Measurements from ENCODE around the gene PPAN. TPM values are rescaled to one million over a fixed set of nuclear protein-coding genes. Genes with fewer than 3 reads are reported as not detected.

The PPAN gene
- polyA plus RNA-seq, 3 donors = 7.2 to 26.2 (median 7.6) TPM

DNA sequence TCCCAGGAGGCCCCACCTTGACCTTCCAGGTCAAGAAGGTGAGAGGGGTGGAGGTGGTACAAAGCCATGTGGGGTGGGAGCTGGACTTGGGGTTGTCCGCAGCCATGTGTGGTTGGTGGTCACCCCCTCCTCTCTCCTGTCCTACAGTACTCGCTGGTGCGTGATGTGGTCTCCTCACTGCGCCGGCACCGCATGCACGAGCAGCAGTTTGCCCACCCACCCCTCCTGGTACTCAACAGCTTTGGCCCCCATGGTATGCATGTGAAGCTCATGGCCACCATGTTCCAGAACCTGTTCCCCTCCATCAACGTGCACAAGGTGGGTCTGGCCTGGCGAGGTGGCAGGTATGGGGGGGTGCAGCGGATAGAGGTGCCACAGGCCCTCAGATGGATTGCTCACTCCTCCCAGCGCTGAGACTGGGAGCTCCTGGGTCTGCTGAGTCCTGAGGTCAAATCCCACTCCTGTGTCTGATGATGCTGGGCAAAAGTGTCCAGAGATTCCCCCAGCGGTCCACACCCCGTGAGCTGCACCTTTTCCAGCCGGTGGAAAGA is 1.7 kb downstream of the PPAN start:
- peaks cover 33% of the 10 kb centered on the region for H3K79me2 ChIP-seq (ENCODE audit: insufficient read depth, low read length)
- no peak for DNase-seq
- peak overlapping the region in 1 of 7 donors; percentile 66 for H3K27ac Mint-ChIP-seq
- peaks cover 53% of the 10 kb centered on the region for H3K4me1 Mint-ChIP-seq
- H3K9ac ChIP-seq (ENCODE audit: insufficient read depth, low read length, poor library complexity, severe bottlenecking) = no peak overlapping the region
- 100% methylated on average over 9 of the region's 14 CpGs for WGBS (ENCODE audit: insufficient coverage)
- peaks cover 17% of the 10 kb centered on the region for H4K20me1 ChIP-seq (ENCODE audit: insufficient read depth, low read length)
- H3K27me3 Mint-ChIP-seq (ENCODE audit: low read depth in 3 of 3) = peaks cover 1 to 3% (median 2%) of the 10 kb centered on the region in 3 donors
- H3K4me2 ChIP-seq (replicated peaks; ENCODE audit: extremely low read depth, low read length, poor library complexity, severe bottlenecking) = no peak overlapping the region
- H3K36me3 Mint-ChIP-seq = peaks cover 35 to 44% of the 10 kb centered on the region in 2 donors
- H3K4me3 Mint-ChIP-seq = no peak overlapping the region
- intact Hi-C loops (cut with micrococcal nuclease) = loop anchor here in 1 of 2 donors (10.0 kb wide), 1 partner anchor 87 kb away; the partner anchor contains the start of gene DNMT1
- no peak overlapping the region for H3K4me3 ChIP-seq (replicated peaks in 1 of 3; ENCODE audit: low read depth in 2 of 3, low read length in 3 of 3)
- no peak overlapping the region for H3K27ac ChIP-seq (ENCODE audit: low read depth in 1 of 2, low read length in 2 of 2)
- peaks cover 34 to 42% of the 10 kb centered on the region in 2 donors for H3K36me3 ChIP-seq (replicated peaks in 1 of 2; ENCODE audit: control insufficient read depth in 1 of 2, insufficient read depth in 2 of 2, low read length in 2 of 2)
- no peak overlapping the region for H2AFZ ChIP-seq (ENCODE audit: insufficient read depth, low read depth, low read length, poor library complexity, severe bottlenecking)
- no peaks in the 10 kb centered on the region for H3K27me3 ChIP-seq (ENCODE audit: control insufficient read depth in 2 of 2, insufficient read depth in 2 of 2, low read length in 2 of 2)
- H3K9me3 ChIP-seq (replicated peaks in 1 of 2; ENCODE audit: control insufficient read depth in 1 of 2, insufficient read depth in 1 of 2, low read length in 2 of 2) = no peaks in the 10 kb centered on the region
- H3K4me1 ChIP-seq (ENCODE audit: control insufficient read depth in 1 of 2, insufficient read depth in 2 of 2, low read length in 2 of 2) = peaks cover 52 to 63% of the 10 kb centered on the region in 2 donors
- no peaks in the 10 kb centered on the region for H3K9me3 Mint-ChIP-seq
- TF ChIP-seq, protein P1, sequence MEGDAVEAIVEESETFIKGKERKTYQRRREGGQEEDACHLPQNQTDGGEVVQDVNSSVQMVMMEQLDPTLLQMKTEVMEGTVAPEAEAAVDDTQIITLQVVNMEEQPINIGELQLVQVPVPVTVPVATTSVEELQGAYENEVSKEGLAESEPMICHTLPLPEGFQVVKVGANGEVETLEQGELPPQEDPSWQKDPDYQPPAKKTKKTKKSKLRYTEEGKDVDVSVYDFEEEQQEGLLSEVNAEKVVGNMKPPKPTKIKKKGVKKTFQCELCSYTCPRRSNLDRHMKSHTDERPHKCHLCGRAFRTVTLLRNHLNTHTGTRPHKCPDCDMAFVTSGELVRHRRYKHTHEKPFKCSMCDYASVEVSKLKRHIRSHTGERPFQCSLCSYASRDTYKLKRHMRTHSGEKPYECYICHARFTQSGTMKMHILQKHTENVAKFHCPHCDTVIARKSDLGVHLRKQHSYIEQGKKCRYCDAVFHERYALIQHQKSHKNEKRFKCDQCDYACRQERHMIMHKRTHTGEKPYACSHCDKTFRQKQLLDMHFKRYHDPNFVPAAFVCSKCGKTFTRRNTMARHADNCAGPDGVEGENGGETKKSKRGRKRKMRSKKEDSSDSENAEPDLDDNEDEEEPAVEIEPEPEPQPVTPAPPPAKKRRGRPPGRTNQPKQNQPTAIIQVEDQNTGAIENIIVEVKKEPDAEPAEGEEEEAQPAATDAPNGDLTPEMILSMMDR (IDR thresholded peaks at IDR 0.05) = no peak

DNA sequence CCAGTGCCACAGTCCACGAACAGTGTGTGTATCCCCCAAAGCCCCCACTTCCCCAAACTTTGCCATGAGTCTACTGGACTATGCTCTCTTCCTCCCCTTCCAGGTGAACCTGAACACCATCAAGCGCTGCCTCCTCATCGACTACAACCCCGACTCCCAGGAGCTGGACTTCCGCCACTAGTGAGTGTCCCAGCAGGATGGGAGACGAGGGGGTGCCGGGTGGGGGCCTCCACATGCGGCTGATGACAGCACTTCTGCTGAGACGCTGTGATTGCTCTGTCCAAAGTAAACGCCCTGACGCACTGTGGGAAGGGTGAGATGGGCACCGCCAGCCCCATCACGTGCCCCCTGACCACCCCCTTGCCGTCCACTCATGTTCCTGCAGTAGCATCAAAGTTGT is 3.4 kb downstream of the PPAN start:
- H3K9ac ChIP-seq (ENCODE audit: insufficient read depth, low read length, poor library complexity, severe bottlenecking) = no peak overlapping the region
- Mint-ChIP-seq H3K4me3 (no peak overlapping the region), H3K9me3 (no peaks in the 10 kb centered on the region), H3K27ac (peak overlapping the region in 2 of 7 donors; percentile 33 to 41), H3K4me1 (peaks cover 57% of the 10 kb centered on the region), H3K27me3 (ENCODE audit: low read depth in 3 of 3) (peaks cover 1 to 3% (median 2%) of the 10 kb centered on the region in 3 donors), H3K36me3 (peaks cover 37 to 52% of the 10 kb centered on the region in 2 donors)
- no peak overlapping the region for H3K27ac ChIP-seq (ENCODE audit: low read depth in 1 of 2, low read length in 2 of 2)
- intact Hi-C loops (cut with micrococcal nuclease) = loop anchor here in 1 of 2 donors (10.0 kb wide), 1 partner anchor 85 kb away; the partner anchor contains the start of gene DNMT1
- H3K4me2 ChIP-seq (replicated peaks; ENCODE audit: extremely low read depth, low read length, poor library complexity, severe bottlenecking) = no peak overlapping the region
- no peak for DNase-seq
- no peaks in the 10 kb centered on the region for H3K27me3 ChIP-seq (ENCODE audit: control insufficient read depth in 2 of 2, insufficient read depth in 2 of 2, low read length in 2 of 2)
- H2AFZ ChIP-seq (ENCODE audit: insufficient read depth, low read depth, low read length, poor library complexity, severe bottlenecking) = no peak overlapping the region
- H3K4me3 ChIP-seq (replicated peaks in 1 of 3; ENCODE audit: low read depth in 2 of 3, low read length in 3 of 3) = no peak overlapping the region
- WGBS (ENCODE audit: insufficient coverage) = 98% methylated on average over 14 of the region's 14 CpGs
- H3K79me2 ChIP-seq (ENCODE audit: insufficient read depth, low read length) = peaks cover 33% of the 10 kb centered on the region
- peaks cover 37 to 47% of the 10 kb centered on the region in 2 donors for H3K36me3 ChIP-seq (replicated peaks in 1 of 2; ENCODE audit: control insufficient read depth in 1 of 2, insufficient read depth in 2 of 2, low read length in 2 of 2)
- peaks cover 22% of the 10 kb centered on the region for H4K20me1 ChIP-seq (ENCODE audit: insufficient read depth, low read length)
- H3K9me3 ChIP-seq (replicated peaks in 1 of 2; ENCODE audit: control insufficient read depth in 1 of 2, insufficient read depth in 1 of 2, low read length in 2 of 2) = no peaks in the 10 kb centered on the region
- TF ChIP-seq, protein P1 (IDR thresholded peaks at IDR 0.05) = no peak
- peaks cover 56 to 69% of the 10 kb centered on the region in 2 donors for H3K4me1 ChIP-seq (ENCODE audit: control insufficient read depth in 1 of 2, insufficient read depth in 2 of 2, low read length in 2 of 2)
